GM12874 (cell line): ENCODE results near the gene CCR2.

Experiments used
- TF ChIP-seq, protein P1 (sequence below): IDR thresholded peaks from 2 replicates; pipeline ENCODE4 v1.5.1; 2011; ENCODE audit warnings: low read depth, mild to moderate bottlenecking, control low read depth, low read length, moderate library complexity; ENCODE audit not compliant: insufficient read depth

The CCR2 gene

DNA sequence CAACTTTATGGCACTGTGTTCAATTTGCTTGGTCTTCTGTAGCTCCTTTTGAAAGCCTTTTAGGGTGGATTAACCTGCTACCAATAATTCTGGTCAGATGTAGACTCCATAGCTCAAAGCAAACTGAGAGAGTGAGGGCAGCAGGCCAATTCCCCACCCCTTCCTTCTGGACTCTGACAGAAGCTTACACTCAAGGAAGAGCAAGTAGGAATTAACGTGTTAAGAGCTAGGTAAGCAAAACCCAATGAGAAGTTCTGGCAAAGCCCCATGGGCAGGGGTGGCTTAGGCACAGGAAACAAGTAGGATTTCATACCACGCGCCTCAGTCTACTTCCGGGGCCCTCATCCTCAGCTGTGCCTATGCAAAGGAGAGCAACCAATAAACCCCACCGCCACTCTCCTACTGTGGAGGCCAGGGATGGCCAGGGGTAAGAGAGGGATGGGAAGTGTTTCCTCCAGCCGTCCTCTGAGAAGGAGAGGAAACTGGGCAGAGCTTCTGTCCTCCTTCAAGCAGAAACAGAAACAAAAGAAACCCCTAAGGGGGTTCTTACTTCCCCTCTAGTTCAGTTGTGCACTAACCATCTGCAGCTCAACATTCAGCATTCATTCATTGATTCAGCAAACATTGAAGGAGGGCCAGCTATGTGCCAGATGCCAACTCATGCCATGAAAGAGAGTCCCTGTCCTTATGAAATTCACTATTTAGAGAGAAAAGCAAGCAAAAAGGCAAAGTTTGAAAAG, 29.5 kb downstream of the CCR2 start:
- TF ChIP-seq, protein P1, sequence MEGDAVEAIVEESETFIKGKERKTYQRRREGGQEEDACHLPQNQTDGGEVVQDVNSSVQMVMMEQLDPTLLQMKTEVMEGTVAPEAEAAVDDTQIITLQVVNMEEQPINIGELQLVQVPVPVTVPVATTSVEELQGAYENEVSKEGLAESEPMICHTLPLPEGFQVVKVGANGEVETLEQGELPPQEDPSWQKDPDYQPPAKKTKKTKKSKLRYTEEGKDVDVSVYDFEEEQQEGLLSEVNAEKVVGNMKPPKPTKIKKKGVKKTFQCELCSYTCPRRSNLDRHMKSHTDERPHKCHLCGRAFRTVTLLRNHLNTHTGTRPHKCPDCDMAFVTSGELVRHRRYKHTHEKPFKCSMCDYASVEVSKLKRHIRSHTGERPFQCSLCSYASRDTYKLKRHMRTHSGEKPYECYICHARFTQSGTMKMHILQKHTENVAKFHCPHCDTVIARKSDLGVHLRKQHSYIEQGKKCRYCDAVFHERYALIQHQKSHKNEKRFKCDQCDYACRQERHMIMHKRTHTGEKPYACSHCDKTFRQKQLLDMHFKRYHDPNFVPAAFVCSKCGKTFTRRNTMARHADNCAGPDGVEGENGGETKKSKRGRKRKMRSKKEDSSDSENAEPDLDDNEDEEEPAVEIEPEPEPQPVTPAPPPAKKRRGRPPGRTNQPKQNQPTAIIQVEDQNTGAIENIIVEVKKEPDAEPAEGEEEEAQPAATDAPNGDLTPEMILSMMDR, result no peak

DNA sequence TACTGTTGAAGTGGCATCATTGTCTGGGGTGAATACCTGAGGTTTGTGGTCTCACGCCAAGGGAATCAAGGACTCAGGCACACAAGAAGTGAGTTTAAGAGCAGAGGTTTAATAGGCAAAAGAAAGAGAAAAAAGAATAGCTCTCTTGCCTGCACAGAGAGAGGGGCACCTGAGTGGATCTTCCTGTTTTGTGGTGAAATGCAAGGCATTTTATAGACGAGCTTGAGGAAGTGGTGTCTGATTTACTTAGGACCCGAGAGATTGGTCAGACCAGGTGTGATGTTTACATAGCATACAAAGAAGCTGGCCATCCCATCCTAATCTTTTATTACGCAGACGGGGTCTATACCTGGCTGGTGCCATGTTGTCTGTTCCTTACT, 30.0 kb downstream of the CCR2 start:
- TF ChIP-seq, protein P1, result no peak

DNA sequence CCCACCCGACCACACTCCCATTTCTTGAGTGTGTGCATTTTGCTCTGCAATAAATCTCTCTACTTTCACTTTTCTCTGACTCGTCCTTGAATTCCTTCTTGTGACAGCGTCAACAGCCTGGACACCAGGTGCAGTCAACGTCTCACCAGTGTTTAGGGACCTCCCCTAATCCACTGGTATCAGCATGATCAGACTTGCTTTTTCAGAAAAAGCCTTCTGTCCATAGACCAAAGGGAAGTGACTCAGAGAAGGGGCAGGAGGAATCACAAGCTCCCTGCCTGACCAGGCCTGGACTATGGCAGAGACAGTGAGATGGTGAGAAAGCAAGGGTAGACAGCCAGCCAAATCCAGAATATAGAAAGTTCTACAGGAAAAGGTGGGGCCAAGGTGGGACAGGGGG, 32.3 kb downstream of the CCR2 start:
- TF ChIP-seq, protein P1, result no peak

DNA sequence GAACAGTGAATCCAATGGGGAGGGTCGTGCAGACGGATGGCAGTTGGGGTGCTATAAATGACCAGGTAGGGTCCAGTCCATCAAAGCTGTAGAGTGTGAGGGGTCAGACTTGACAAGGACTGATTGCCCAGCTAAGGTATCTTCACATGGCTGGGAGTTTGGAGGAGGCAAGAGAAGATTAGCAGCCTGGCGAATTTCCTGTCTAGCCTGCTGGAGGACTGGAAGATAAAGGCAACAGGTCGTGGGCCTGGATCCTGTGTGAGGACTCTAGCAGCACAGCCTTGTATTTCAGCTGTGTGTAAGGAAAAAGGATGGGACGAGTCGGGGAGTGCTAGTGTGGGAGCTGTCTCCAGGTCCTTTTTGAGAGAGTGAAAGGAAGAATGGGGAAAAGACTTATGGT, 35.4 kb downstream of the CCR2 start:
- TF ChIP-seq, protein P1, result no peak

DNA sequence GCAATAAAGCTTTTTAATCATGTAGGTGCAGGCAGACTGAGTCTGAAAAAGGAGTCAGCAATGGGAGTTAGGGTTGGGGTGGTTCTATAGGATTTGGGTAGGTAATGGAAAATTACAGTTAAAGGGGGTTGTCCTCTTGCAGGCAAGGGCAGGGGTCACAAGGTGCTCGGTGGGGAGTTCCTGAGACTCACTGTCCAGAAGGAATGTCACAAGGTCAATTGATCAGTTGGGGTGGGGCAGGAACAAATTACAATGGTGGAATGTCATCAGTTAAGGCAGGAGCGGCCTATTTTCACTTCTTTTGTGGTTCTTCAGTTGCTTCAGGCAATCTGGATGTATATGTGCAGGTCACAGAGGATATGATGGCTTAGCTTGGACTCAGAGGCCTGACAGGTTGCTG, 39.1 kb downstream of the CCR2 start:
- TF ChIP-seq, protein P1, result no peak

DNA sequence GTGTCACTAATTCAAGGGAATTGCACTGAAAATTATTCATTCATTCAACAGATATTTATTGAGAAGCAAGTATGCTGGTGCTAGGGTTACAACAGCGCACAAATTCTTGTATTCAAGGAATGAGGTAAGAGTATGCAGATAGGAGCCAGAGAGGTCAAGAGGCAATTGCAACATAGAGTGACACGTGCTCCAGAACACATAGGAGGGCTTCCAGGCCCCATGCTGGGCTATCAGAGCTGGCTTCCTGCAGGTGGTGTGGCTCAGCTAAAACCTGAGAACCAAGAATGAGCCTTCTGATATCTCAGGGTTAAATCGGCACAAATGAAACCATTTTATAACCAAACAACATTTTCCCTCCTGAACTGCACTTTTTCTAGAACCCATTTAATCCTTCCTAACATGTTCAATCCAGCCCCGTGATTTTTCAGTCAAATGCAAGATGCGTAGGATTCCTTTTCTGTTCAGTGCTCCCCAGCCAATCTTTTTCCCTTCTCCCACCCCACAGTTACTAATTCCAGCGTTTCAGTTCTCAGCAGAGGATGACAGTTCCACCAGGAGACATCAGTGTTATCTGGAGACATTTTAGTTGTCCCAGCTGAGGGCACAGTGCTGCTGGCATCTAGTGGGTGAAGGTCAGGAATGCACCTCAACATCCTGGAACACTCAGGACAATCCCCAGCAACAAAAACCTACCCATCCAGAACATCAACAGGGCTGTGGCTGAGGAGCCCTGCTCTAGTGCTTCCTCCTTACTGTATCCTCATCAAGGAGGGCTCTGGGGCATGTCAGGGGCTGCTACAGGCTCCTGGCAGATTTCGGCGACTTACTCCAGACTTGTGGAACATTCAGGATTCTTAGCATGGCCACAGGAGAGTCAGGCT, 39.9 kb downstream of the CCR2 start:
- TF ChIP-seq, protein P1, result no peak

DNA sequence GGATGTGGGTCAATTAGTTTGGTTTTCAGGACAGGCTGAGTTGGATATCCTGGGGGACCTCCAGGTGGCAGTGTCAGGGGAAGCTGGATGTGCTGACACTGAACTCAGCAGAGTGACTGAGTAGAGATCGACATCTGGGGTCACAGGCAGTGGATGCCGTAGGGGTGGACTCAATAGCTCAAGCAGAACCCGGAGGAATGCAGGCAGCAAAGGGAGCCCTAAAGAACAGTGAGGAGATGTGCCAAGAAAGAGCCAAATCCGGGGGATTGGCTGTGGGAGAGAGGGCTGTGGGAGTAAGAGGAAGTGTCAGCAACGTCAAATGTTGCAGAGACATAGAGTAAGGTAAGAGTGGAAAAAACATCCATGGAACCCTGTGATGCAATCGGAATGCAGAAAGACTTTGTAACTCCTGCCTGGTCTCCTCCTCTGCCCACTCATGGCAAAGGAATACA, 41.3 kb downstream of the CCR2 start:
- TF ChIP-seq, protein P1, result peak; percentile 17; the same call in 1 of the 2 replicates
